ENCODE data around the gene TTI1. TPM values are rescaled to one million over a fixed set of nuclear protein-coding genes. Genes with fewer than 3 reads are reported as not detected.

Gene TTI1
- polyA plus RNA-seq, 4 donors, result 5.7 to 21.4 (median 6.8) TPM

GRCh38 chr20:37946946-37947345 lies 86.3 kb downstream of the TTI1 start:
- Histone ChIP-seq H3K4me1 (ENCODE audit: control insufficient read depth in 3 of 3, insufficient read depth in 2 of 3, low read depth in 1 of 3, low read length in 2 of 3) (no peaks in the 10 kb centered on the region), H3K27me3 (ENCODE audit: control insufficient read depth in 3 of 3, insufficient read depth in 3 of 3, low read length in 3 of 3) (no peaks in the 10 kb centered on the region), H3K36me3 (ENCODE audit: control insufficient read depth in 3 of 3, insufficient read depth in 2 of 3, low read depth in 1 of 3, low read length in 3 of 3) (no peaks in the 10 kb centered on the region), H3K9me3 (ENCODE audit: control insufficient read depth in 2 of 2, insufficient read depth in 1 of 2, low read depth in 1 of 2, low read length in 1 of 2) (peaks cover 0 to 9% of the 10 kb centered on the region in 2 donors), H3K27ac (ENCODE audit: low read depth in 1 of 3, low read length in 2 of 3) (no peak overlapping the region), H3K4me3 (ENCODE audit: low read depth in 1 of 3, low read length in 3 of 3) (no peak overlapping the region)
- DNase-seq (no peak), FAIRE-seq (no peak)
- WGBS, 3 donors, result 79 to 89% (median 88%) methylated on average over 5 of the region's 5 CpGs

GRCh38 chr20:37945091-37945547 lies 88.1 kb downstream of the TTI1 start:
- Histone ChIP-seq H3K36me3 (ENCODE audit: control insufficient read depth in 3 of 3, insufficient read depth in 2 of 3, low read depth in 1 of 3, low read length in 3 of 3) (no peaks in the 10 kb centered on the region), H3K27me3 (ENCODE audit: control insufficient read depth in 3 of 3, insufficient read depth in 3 of 3, low read length in 3 of 3) (no peaks in the 10 kb centered on the region), H3K4me1 (ENCODE audit: control insufficient read depth in 3 of 3, insufficient read depth in 2 of 3, low read depth in 1 of 3, low read length in 2 of 3) (no peaks in the 10 kb centered on the region), H3K27ac (ENCODE audit: low read depth in 1 of 3, low read length in 2 of 3) (no peak overlapping the region), H3K4me3 (ENCODE audit: low read depth in 1 of 3, low read length in 3 of 3) (no peak overlapping the region), H3K9me3 (ENCODE audit: control insufficient read depth in 2 of 2, insufficient read depth in 1 of 2, low read depth in 1 of 2, low read length in 1 of 2) (peaks cover 0 to 9% of the 10 kb centered on the region in 2 donors)
- WGBS, 3 donors, result 28 to 55% (median 35%) methylated on average over 11 of the region's 11 CpGs
- no peak for DNase-seq
- FAIRE-seq, result no peak

- DNase-seq (no peak), FAIRE-seq (no peak)
- WGBS, 3 donors, result 74 to 78% (median 78%) methylated on average over 11 of the region's 11 CpGs
Observed at GRCh38 chr20:37944456-37944981, 88.7 kb downstream of the TTI1 start.

GRCh38 chr20:37943501-37944455 lies 89.5 kb downstream of the TTI1 start:
- Histone ChIP-seq H3K27ac (ENCODE audit: low read depth in 1 of 3, low read length in 2 of 3) (no peak overlapping the region), H3K4me1 (ENCODE audit: control insufficient read depth in 3 of 3, insufficient read depth in 2 of 3, low read depth in 1 of 3, low read length in 2 of 3) (no peaks in the 10 kb centered on the region), H3K36me3 (ENCODE audit: control insufficient read depth in 3 of 3, insufficient read depth in 2 of 3, low read depth in 1 of 3, low read length in 3 of 3) (no peaks in the 10 kb centered on the region), H3K4me3 (ENCODE audit: low read depth in 1 of 3, low read length in 3 of 3) (no peak overlapping the region), H3K9me3 (ENCODE audit: control insufficient read depth in 2 of 2, insufficient read depth in 1 of 2, low read depth in 1 of 2, low read length in 1 of 2) (peaks cover 0 to 9% of the 10 kb centered on the region in 2 donors), H3K27me3 (ENCODE audit: control insufficient read depth in 3 of 3, insufficient read depth in 3 of 3, low read length in 3 of 3) (no peaks in the 10 kb centered on the region)
- 86 to 89% (median 89%) methylated on average over 45 to 47 of the region's 47 CpGs for WGBS, 3 donors
- DNase-seq (no peak), FAIRE-seq (no peak)

More at GRCh38 chr20:37944456-37944981, 88.7 kb downstream of the TTI1 start:
- Histone ChIP-seq H3K27ac (ENCODE audit: low read depth in 1 of 3, low read length in 2 of 3) (no peak overlapping the region), H3K27me3 (ENCODE audit: control insufficient read depth in 3 of 3, insufficient read depth in 3 of 3, low read length in 3 of 3) (no peaks in the 10 kb centered on the region), H3K9me3 (ENCODE audit: control insufficient read depth in 2 of 2, insufficient read depth in 1 of 2, low read depth in 1 of 2, low read length in 1 of 2) (peaks cover 0 to 9% of the 10 kb centered on the region in 2 donors), H3K36me3 (ENCODE audit: control insufficient read depth in 3 of 3, insufficient read depth in 2 of 3, low read depth in 1 of 3, low read length in 3 of 3) (no peaks in the 10 kb centered on the region), H3K4me3 (ENCODE audit: low read depth in 1 of 3, low read length in 3 of 3) (no peak overlapping the region), H3K4me1 (ENCODE audit: control insufficient read depth in 3 of 3, insufficient read depth in 2 of 3, low read depth in 1 of 3, low read length in 2 of 3) (no peaks in the 10 kb centered on the region)

DNA sequence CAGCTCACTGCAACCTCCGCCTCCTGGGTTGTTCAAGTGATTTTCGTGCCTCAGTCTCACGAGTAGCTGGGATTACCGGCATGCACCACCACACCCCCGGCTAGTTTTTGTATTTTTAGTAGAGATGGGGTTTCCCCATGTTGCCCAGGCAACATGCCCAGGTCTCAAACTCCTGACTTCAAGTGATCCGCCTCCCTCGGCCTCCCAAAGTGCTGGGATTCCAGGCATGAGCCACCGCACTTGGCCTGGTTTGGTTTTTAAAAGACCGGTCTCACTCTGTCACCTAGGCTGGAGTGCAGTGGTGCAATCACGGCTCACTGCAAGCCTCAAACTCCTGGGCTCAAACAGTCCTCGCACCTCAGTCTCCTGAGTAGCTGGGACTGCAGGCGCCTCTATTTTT lies 90.2 kb downstream of the TTI1 start:
- Histone ChIP-seq H3K36me3 (ENCODE audit: control insufficient read depth in 3 of 3, insufficient read depth in 2 of 3, low read depth in 1 of 3, low read length in 3 of 3) (no peaks in the 10 kb centered on the region), H3K27ac (ENCODE audit: low read depth in 1 of 3, low read length in 2 of 3) (no peak overlapping the region), H3K9me3 (ENCODE audit: control insufficient read depth in 2 of 2, insufficient read depth in 1 of 2, low read depth in 1 of 2, low read length in 1 of 2) (peaks cover 0 to 8% of the 10 kb centered on the region in 2 donors), H3K27me3 (ENCODE audit: control insufficient read depth in 3 of 3, insufficient read depth in 3 of 3, low read length in 3 of 3) (no peaks in the 10 kb centered on the region), H3K4me3 (ENCODE audit: low read depth in 1 of 3, low read length in 3 of 3) (no peak overlapping the region), H3K4me1 (ENCODE audit: control insufficient read depth in 3 of 3, insufficient read depth in 2 of 3, low read depth in 1 of 3, low read length in 2 of 3) (no peaks in the 10 kb centered on the region)
- DNase-seq (no peak), FAIRE-seq (no peak)
- 76 to 84% (median 79%) methylated on average over 12 of the region's 12 CpGs for WGBS, 3 donors

- H3K27ac ChIP-seq (ENCODE audit: low read depth in 1 of 3, low read length in 2 of 3), result no peak overlapping the region
- H3K4me3 ChIP-seq (ENCODE audit: low read depth in 1 of 3, low read length in 3 of 3), result no peak overlapping the region
- no peak for FAIRE-seq
- no peaks in the 10 kb centered on the region for H3K9me3 ChIP-seq (ENCODE audit: control insufficient read depth in 2 of 2, insufficient read depth in 1 of 2, low read depth in 1 of 2, low read length in 1 of 2)
- H3K4me1 ChIP-seq (ENCODE audit: control insufficient read depth in 3 of 3, insufficient read depth in 2 of 3, low read depth in 1 of 3, low read length in 2 of 3), result no peaks in the 10 kb centered on the region
- H3K36me3 ChIP-seq (ENCODE audit: control insufficient read depth in 3 of 3, insufficient read depth in 2 of 3, low read depth in 1 of 3, low read length in 3 of 3), result no peaks in the 10 kb centered on the region
- H3K27me3 ChIP-seq (ENCODE audit: control insufficient read depth in 3 of 3, insufficient read depth in 3 of 3, low read length in 3 of 3), result no peaks in the 10 kb centered on the region
- WGBS, 3 donors, result 90 to 94% (median 91%) methylated on average over 6 of the region's 6 CpGs
- no peak for DNase-seq
Observed at GRCh38 chr20:37941992-37942391, 91.3 kb downstream of the TTI1 start.

DNA sequence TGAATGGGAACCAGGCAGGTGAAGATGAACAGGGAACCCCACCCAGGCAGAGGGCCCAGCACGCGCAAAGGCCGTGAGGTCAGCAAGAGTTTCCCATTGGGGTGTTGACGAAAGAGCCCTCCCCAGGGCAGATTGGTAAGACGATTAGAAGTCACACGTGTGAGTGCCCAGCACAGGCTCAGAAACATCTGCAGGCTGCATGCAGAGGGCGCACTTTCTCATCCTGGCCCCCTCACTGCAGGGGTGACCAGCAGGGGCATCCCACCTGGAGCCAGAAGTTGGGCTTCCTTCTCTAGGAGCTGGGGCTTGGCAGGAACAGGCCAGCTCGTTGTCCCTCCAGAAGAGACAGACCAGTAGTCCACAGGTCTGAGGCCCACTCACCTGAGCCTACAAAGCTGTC lies 91.9 kb downstream of the TTI1 start:
- DNase-seq (no peak), FAIRE-seq (no peak)
- Histone ChIP-seq H3K9me3 (ENCODE audit: control insufficient read depth in 2 of 2, insufficient read depth in 1 of 2, low read depth in 1 of 2, low read length in 1 of 2) (no peaks in the 10 kb centered on the region), H3K36me3 (ENCODE audit: control insufficient read depth in 3 of 3, insufficient read depth in 2 of 3, low read depth in 1 of 3, low read length in 3 of 3) (no peaks in the 10 kb centered on the region), H3K27me3 (ENCODE audit: control insufficient read depth in 3 of 3, insufficient read depth in 3 of 3, low read length in 3 of 3) (no peaks in the 10 kb centered on the region), H3K27ac (ENCODE audit: low read depth in 1 of 3, low read length in 2 of 3) (no peak overlapping the region), H3K4me1 (ENCODE audit: control insufficient read depth in 3 of 3, insufficient read depth in 2 of 3, low read depth in 1 of 3, low read length in 2 of 3) (no peaks in the 10 kb centered on the region), H3K4me3 (ENCODE audit: low read depth in 1 of 3, low read length in 3 of 3) (no peak overlapping the region)
- WGBS, 3 donors, result 64 to 75% (median 67%) methylated on average over 8 of the region's 8 CpGs

GRCh38 chr20:37940858-37941257 lies 92.4 kb downstream of the TTI1 start:
- Histone ChIP-seq H3K27me3 (ENCODE audit: control insufficient read depth in 3 of 3, insufficient read depth in 3 of 3, low read length in 3 of 3) (no peaks in the 10 kb centered on the region), H3K4me1 (ENCODE audit: control insufficient read depth in 3 of 3, insufficient read depth in 2 of 3, low read depth in 1 of 3, low read length in 2 of 3) (no peaks in the 10 kb centered on the region), H3K4me3 (ENCODE audit: low read depth in 1 of 3, low read length in 3 of 3) (no peak overlapping the region), H3K27ac (ENCODE audit: low read depth in 1 of 3, low read length in 2 of 3) (no peak overlapping the region), H3K36me3 (ENCODE audit: control insufficient read depth in 3 of 3, insufficient read depth in 2 of 3, low read depth in 1 of 3, low read length in 3 of 3) (no peaks in the 10 kb centered on the region), H3K9me3 (ENCODE audit: control insufficient read depth in 2 of 2, insufficient read depth in 1 of 2, low read depth in 1 of 2, low read length in 1 of 2) (no peaks in the 10 kb centered on the region)
- 73 to 80% (median 78%) methylated on average over 6 of the region's 6 CpGs for WGBS, 3 donors
- FAIRE-seq, result no peak
- DNase-seq, result no peak

Data from small intestine (tissue), 7 donors.